Hematopoietic multipotent progenitor cell treated with erythropoietin and hydrocortisone succinate and interleukin-3 and kit ligand, for 17 days (in vitro differentiated cells): ENCODE measurements around the gene ASZ1.

Source experiments
- DNase-seq: peaks from one replicate; pipeline ENCODE4 v3.0.0-alpha.2; 2015; ENCODE audit warnings: low spot score

ASZ1 gene

DNA sequence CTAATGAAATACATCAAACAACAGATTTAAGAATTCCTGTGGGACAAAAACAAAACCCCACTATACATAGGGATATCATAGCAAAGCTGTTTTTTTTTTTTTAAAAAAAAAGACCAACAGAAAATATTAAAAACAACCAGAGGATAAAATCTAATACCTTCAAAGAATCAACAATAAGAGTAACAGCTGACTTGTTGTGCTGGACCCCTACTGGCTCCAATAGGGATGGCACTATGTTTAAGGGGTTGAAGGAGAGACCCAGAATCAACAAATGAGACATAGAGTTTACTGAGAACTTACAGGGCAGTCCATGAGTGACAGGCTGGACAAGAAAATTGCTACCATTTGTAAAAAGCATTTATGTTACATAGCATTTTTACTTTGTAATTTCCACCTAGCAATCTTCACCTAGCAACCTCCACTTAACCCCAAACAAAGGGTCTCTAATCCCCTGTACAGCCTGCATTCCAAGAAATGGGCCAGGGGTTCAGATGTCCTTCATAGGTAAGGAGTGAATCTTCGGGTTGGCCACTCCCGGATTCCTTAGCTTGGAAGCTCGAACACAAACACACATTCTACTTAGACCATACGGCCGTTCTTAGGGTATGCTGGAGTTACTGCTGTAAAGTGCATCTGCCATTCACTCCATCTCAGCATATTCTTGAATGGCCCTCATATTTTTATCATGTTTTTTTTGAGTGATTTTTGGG, 25.8 kb downstream of the ASZ1 start:
- DNase-seq: no peak

DNA sequence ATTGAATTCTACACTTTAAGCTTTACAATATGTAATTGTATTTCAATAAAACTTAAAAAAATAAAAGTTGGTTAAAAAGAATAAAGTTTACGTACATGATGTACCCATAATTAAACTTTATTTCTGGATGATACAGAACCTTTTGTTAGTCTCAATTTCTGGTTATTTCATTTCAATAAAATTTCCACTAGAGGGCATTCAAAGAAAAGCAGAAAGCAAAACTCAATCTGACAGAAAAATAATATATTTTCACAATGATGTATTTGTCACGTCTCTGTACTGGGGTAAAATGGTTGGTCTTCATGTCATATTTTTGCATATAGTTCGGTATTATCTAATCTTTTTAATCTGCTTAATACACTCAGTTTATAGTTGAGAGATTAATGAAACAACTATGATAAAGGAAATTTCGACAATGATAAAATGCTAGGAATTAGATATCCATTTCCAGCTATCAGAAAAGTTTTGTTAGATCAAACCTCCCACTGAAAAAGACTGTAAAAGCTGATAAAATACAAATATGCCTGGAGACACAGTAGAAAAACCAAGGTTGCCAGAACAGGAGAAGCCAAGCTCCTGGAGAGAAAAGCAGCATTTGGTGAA, 27.4 kb downstream of the ASZ1 start:
- no peak for DNase-seq

DNA sequence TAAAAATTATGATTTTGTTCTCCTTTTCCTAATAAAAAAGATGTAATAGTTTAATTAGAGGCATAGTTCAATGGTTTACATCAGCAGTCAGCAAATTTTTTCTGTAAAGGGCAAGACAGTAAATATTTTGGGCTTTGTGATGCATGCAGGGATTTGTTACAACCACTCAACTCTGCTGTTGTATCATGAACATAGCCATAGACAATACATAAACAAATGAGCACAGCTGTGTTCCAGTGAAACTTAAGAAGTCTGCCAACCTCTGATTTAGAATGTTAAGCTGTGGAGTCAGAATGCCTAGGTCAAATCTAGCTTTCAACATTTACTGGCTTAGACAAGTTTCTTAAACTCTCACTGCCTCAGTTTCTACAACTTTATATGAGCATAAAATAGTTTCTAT, 31.6 kb downstream of the ASZ1 start:
- no peak for DNase-seq

DNA sequence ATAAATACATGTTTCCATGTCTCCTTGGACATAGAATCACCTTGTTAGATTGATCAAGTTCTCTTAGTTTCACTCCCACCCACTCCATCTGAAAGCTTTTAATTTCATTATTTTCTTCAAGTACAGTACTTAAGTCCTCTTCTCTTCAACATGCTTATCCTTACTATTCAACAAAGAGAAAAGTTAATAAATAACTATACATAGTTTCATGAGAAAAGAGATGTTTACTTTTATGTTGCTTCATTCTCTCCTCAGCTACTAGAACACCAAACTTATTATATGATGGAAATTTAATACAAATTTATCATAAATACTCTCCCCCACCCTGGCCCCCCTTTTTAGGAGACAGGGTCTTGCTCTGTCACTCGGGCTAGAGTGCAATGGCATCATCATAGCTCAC, 33.5 kb downstream of the ASZ1 start:
- DNase-seq: no peak

DNA sequence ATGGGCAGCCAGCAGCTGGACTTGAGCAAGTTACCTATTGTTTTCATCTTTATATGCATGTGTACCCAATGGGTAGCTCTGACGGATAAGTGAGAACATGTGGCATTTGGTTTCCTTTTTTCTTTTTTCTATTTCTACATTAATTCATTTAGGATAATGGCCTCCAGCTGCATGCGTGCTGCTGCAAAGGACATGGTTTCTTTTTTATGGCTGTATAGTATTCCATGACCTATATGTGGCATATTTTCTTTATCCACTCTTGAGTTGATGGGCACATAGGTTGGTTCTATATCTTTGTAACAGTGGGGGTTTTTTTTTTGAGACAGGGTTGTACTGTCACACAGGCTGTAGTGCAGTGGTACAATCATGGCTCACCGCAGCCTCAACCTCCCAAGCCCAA, 37.4 kb downstream of the ASZ1 start:
- no peak for DNase-seq

DNA sequence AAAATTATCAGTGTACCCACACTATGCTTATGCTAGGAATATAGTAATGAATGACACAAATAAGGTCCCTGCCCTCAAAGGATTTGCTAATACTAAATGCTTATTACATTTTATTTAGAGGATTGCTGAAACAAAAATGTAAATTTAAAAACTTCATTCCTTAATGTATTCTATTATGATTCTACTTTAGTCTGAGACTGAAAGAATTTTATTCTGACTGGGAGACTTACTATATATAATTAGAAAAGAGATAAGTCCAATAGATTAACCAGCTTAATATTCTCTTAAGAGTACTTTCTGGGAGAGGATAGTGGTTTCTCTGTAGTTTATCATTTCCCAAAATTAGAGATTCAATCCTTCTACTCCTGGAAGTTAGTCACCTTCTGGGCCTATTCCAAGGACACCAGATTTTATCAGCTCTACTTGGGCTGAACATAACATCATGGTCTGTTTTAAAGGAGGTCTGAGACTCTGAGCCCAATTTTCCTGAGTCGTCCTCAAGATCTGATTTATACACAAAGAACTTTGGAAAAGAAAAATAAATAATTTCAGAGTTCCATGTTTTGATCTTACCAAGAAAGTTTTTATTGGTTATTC, 41.1 kb downstream of the ASZ1 start:
- DNase-seq: no peak

DNA sequence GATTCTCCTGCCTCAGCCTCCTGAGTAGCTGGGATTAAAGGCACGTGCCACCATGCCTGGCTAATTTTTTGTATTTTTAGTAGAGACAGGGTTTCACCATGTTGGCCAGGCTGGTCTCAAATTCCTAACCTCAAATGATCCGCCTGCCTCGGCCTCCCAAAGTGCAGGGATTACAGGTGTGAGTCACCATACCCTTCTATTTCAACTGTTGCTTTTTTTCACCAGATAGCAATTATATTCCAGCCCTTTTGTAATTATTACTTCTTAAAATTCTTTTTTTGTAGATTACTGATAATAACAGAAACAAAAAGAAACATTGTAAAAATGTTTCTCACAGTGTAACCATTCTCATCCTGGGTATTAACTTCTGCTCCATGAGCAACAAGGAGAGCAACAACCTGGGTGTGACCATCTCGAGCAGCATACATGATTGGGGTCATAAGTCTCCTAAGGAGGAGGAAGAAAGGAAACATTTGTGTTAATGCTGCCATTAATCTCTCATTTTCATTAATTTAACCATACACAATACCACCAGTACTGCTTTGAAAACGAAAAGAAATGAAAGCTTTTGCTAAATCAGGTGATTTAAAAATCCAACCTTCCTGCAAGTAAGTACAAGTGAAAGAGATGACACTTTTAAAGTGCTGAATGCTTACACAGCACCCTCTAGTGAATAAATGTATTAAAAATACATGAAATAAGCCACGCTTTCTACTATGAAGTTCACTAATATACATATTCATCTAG, 41.8 kb downstream of the ASZ1 start:
- no peak for DNase-seq

DNA sequence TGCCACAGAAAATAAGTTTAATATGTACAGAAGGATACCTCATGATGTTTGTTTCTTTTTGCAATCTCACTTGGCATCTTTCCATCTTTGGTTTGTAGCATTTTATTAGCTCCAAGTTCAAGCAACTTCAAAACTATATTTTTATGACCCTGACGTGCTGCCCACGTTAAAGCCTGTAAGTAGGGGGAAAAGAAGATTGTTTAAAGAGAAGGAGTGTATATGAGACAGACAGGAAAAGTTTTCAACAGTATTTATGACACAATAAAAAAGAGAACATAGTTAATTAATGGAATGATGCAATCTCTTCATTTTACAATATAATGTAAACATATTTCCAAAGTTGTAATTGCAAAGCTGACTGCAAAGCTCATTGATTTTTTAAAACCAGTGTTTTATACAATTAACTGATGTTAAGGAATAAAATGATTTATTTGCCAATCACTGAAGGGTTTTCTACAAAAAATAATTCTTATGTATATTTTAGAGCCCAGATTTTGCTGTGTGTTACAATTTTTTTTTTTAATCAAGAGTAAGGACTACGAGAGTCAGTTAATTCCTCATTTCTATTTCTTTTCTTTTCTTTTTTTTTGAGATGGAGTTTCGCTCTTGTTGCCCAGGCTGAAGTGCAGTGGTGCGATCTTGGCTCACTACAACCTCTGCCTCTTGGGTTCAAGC, 42.5 kb downstream of the ASZ1 start:
- no peak for DNase-seq

DNA sequence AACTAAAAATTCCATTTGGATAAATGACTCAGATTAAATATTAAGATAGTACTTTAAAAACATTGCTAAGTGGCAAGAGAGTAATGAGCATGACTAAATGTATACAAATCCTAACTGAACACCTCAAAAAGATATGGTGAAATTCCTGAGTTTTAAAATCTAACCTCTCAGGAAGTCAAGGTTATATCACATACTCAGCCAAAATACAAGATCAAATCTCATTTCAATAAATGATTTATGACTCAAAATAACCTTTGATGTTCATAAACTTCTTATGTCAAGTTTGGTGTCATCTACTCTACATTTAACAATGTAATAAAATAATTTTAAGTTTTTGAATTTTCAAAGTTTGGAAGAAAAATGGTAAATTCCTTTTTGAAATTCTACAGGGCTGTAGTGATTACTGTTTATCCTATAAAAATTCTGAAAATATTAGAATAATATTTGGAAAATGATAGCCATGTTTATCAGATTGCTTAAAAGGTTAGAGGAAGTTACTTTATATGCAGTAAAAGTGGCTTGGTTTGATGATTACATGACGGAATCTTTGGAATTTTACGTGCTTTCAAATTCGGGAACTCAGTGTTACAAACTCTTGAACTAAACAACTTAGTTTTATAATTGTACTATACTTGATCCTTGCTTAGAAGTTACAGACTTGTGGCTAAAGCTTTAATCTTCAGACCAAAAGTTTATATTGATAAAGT, 43.7 kb downstream of the ASZ1 start:
- no peak for DNase-seq

DNA sequence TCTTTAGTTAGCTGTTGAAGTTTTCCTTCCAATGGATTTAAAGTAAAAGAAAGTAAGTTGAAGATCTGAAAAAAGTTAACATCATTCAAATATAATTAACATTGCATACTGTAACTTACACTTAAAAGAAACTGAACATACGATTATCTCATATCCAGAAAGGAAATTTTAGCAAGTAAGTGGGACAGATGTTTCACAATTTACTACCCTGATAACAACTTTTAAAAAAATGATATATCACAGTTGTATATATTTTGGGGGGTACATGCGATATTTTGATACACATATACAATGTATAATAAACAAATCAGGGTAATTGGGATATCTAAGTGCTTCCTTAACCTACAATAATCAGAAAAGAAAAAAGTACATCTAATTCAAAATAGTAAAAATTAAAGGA, 44.2 kb downstream of the ASZ1 start:
- no peak for DNase-seq

DNA sequence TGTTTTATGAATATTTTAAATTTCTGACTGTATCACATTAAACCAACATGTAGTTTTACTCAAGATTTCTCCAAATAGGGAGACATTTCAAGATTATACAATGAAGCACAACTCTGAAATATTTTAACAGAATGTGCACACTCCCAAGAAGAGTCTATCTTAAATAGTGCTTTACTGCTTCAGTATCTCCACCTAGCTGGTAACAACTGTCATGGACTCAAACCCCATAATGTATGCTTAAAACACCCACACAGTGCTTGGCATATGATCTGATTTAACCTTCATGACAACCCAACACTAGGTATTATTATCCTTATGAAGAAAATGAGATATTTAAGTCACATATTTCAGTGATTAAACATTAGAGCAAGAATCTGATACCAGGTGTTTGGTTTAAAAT, 45.9 kb downstream of the ASZ1 start:
- no peak for DNase-seq

DNA sequence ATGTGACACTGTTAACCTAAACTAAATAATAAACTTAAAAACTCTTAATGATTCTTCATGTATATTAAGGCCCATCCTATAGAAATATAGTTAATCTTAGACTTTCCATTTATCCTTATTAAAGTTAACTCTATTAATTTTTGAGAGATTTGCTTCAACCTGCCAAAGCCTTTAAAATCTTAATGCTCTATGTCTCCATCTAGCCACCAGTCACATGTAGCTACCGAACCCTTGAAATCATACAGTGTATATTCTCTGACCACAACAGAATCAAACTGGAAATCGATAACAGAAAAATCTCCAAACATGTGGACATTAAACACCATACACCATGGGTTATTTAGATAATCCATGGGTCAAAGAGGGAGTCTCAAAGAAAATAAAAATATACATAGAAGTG, 51.9 kb downstream of the ASZ1 start:
- no peak for DNase-seq

DNA sequence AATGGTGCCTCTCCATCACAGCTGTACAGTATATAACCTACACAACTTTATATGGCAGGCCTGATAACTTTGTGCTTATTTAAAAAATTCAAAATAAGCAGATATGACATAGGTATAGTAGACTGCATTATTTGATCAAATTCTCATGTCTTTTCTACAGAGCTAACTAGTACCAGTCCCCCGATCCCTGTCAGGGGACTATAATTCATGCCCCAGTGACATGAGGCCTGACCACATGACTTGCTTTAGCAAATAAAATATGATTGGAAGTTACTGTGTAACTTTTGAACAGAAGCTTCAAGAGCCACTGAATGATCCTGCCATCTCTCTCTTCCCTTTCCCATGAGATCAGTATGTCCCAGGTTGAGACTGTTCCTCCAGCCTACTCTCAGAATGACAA, 55.2 kb downstream of the ASZ1 start:
- DNase-seq: no peak

DNA sequence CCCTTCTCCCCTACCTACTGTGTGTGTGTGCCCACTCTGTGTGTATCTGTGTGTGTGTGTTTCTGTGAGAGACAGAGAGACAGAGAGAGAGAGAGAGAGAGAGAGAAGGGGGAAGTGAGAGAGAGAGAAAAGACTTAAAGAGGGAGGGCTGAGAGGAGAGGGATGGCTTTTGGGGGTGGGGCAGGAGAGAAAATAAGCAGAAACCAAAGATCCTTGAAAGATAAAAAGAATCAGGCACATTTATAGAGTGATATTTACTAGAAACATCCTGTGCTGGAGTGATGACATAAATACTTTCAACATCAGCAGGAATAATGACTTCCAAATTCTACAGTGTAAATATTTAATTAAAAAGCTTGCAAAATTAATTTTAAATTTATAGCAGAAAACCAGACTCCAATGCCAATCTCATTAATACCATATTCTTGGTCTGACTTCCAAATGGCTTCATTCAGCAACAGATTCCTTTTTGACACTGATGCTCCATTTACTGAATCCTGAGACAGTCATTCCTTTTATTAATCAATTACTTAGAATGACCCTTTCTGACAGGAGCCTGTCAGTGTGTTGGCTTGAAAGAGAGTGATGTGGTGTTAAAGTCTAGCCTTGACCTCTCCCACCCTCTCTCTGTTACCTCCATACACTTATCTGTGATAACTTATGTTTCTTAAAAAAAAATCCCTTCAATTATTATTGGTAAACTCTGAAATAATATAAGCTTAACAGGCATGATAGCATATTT, 62.8 kb downstream of the ASZ1 start:
- no peak for DNase-seq

DNA sequence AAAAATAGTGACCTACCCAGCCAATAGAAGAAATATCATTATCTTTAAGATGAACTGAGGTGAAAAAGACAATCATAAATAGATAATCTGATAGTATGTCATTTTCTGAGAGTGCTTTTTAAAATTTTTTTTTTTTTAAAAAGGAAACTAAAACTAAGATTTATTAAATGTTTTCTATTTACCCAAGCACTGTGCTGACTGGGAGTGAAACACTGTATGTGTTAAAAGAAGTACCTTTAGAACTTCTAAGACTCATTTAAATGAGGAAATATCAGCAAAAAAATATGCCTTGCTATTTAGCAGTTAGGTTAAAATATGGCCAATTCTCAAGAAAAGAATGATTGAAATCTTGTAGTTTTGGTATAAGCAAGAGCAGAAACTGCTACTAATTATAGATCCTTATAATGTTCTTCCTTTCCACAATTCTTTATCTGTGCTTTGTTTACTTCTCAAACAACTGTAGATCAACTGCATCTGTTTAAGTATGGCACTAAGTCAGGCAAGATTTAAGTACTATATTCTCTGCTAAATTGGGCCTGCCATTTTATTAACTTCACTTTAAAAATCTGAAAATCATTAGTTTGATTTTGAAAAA, 64.9 kb downstream of the ASZ1 start:
- DNase-seq: no peak

DNA sequence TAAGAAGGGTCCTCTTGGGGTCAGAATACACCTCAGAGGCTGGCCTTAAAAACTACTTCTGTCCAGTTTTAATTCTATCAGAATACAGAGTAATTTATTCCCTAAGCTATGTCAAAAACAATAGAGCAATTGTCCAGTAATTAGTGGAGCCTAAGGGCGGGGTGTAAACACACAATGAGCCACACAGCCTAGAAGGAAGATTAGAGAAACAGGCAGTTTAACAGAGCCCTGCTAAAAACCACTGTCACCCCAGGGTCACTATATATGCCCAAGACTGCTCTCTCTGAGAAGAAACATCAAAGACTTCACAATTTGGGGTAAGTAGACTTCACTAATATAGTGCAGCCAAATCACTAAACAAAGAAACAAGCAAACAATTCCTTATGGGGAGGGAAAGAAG, 77.3 kb downstream of the ASZ1 start:
- DNase-seq: no peak

DNA sequence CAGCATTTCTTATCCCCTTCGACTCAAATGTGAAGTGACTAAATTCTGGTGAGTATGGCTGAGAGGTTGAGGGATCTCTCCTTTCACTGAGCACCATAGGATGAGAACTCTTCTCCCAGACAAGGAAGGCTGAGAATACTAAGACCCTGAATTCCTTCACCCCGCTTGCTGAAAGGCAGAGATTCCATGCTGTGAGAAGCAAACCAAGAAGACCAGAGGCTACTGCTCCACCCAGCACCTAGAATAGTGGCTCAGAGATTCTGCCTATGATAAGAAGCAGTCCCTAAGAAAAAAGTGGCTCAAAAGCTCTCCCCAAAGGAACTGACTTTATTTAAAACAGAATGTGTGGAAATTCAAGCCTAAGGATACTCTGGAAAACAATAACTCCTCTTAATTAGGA, 77.7 kb downstream of the ASZ1 start:
- no peak for DNase-seq

DNA sequence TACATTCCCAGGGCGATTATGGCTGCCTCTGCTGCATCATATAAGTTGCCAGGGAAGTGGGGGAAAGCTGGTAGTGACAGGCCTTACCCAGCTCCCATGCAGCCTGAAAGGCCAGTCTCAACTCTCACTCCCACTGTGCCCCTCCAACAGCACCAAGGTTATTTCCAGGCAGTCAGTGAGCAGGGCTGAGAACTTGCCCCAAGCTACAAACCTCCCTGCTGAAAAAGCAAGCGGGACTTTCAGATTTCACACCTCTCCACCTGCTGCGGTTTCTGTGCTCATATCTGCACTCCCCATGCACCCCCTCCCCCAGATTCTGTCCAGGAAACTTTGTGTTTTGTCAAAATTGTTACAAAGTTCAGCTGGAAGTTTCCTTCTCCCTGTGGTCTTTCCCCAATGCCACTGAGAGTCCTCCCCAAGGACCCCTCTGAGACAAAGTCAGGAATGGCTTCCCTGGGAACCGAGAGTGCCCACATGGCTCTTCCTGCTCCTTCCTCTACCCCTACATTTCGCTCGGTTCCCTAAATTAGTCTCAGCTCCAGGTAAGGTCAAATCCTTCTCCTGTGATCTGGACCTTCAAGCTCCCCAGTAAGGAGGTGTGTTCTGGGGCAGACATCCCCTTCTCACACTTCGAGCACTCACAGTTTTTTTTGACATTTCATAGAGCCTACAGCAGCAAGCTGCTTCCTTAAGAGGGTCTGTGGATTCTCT, 79.2 kb downstream of the ASZ1 start:
- no peak for DNase-seq

DNA sequence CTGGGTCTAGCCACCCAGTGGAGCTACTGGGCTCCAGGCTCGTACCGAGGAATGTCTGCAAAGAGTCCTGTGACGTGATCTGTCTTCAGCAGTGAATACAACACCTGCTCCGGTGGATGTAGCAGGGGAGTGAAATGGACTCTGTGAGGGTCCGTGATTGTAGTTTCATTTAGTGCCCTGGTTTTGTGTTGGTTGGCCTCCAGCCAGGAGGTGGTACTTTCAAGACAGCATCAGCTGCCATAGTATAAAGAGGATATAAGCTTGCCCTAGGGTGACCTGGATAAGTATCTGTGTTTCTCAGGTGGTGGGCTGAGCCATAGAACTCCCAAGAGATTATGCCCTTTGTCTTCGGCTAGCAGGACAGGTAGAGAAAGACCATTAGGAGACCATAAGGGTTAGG, 79.8 kb downstream of the ASZ1 start:
- DNase-seq: no peak

DNA sequence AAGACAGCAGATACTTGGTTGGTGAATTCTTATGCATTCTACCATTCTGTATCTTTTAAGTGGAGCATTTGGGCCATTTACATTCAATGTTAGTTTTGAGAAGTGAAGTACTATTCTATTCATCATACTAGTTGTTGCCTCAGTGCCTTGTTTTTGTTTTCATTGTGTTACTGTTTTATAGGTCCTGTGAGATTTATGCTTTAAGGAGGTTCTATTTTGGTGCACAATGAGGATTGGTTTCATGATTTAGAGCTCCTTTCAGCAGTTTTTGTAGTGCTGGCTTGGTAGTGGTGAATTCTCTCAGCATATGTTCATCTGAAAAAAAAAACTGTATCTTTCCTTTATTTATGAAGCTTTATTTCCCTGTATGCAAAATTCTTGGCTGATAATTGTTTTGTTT, 81.1 kb downstream of the ASZ1 start:
- no peak for DNase-seq
